HepG2 (cell line): ENCODE measurements around the gene KIF1B. TPM values are rescaled to one million over a fixed set of nuclear protein-coding genes. Genes with fewer than 3 reads are reported as not detected.

Experiments used
- ATAC-seq: fragments of 200-7000 bp; cut with Tn5 transposase; 3 replicates; pipeline ENCODE4 v1.9.1; 2020; ENCODE audit warnings: mild to moderate bottlenecking, moderate library complexity
- BruUV-seq: library from RNA; stranded (reverse); fragments of 400-500 nt; replicated peaks from 2 replicates; lab custom pipeline; 2021; lab: Mats Ljungman, UMichigan
- CTCF ChIA-PET: fragments of 300-600 bp; formaldehyde crosslinking; extraction: SDS; loops from one replicate; lab custom pipeline; 2021; ENCODE audit warnings: low total read pairs, inconsistent platforms, low intra/inter-chr PET ratio; lab: Yijun Ruan, JAX
- POLR2A ChIA-PET: fragments of 350-600 bp; sonication (Branson Sonifier 250); formaldehyde crosslinking; loops from one replicate; lab custom pipeline; 2020; ENCODE audit warnings: antibody characterized with exemption, inconsistent platforms; lab: Yijun Ruan, JAX
- DNase-seq: peaks from one replicate; pipeline ENCODE4 v3.0.0-alpha.2; 2015; ENCODE audit warnings: low spot score
- FAIRE-seq: peaks from 3 replicates; lab custom pipeline; 2011; peaks lifted over from hg19 to GRCh38; lab: Jason Lieb, UNC
- H2AFZ ChIP-seq: one replicate; pipeline ENCODE4 v1.6.1; 2011; ENCODE audit warnings: low read length, inconsistent platforms
- H3K27ac ChIP-seq: fragments of 300-600 bp; 3 replicates; pipeline ENCODE4 v1.8.0; 2011; ENCODE audit warnings: mixed run types, mild to moderate bottlenecking, mixed read lengths, low read length, inconsistent platforms; ENCODE audit not compliant: insufficient read depth; ENCODE audit errors: extremely low read length
- H3K27me3 ChIP-seq, 2 experiments: fragments of 200-600 bp in 1 of 2; 2 replicates in 1 of 2; 3 replicates in 1 of 2; pipeline versions ENCODE4 v1.6.0 to v1.8.0; 2011; ENCODE audit warnings: low read length in 2 of 2, mild to moderate bottlenecking in 2 of 2, moderate library complexity in 2 of 2, inconsistent platforms in 1 of 2; ENCODE audit not compliant: insufficient read depth in 2 of 2, control insufficient read depth in 1 of 2
- H3K36me3 ChIP-seq, 2 experiments: fragments of 200-600 bp in 1 of 2; replicated peaks in 1 of 2; 2 replicates in 1 of 2; 3 replicates in 1 of 2; pipeline versions ENCODE4 v1.5.1 to v1.8.0; 2011; ENCODE audit warnings: low read length in 2 of 2, inconsistent platforms in 1 of 2; ENCODE audit not compliant: insufficient read depth in 2 of 2, control insufficient read depth in 1 of 2
- H3K4me1 ChIP-seq: 2 replicates; pipeline ENCODE4 v1.5.1; 2012; ENCODE audit warnings: low read length, inconsistent platforms; ENCODE audit not compliant: insufficient read depth
- H3K4me2 ChIP-seq: 2 replicates; pipeline ENCODE4 v1.6.0; 2011; ENCODE audit warnings: low read depth, low read length, inconsistent platforms
- H3K4me3 ChIP-seq, 3 experiments: fragments of 200-600 bp in 1 of 3; sonication (generic), shearing (Covaris generic) in 1 of 3; replicated peaks in 1 of 3; 2 replicates each; pipeline ENCODE4 v1.5.1; 2011 to 2016; ENCODE audit warnings: low read length in 3 of 3, inconsistent platforms in 2 of 3, low read depth in 2 of 3, mild to moderate bottlenecking in 2 of 3, control low read depth in 1 of 3, mixed read lengths in 1 of 3; ENCODE audit not compliant: insufficient read depth in 1 of 3
- H3K79me2 ChIP-seq: one replicate; pipeline ENCODE4 v1.6.1; 2011; ENCODE audit warnings: low read length, inconsistent platforms; ENCODE audit not compliant: insufficient read depth
- H3K9ac ChIP-seq: 2 replicates; pipeline ENCODE4 v1.6.0; 2011; ENCODE audit warnings: mild to moderate bottlenecking, low read depth, low read length, inconsistent platforms; ENCODE audit not compliant: insufficient read depth
- H3K9me3 ChIP-seq: 2 replicates; pipeline ENCODE4 v1.5.1; 2012; ENCODE audit warnings: mild to moderate bottlenecking, low read length
- H4K20me1 ChIP-seq: 2 replicates; pipeline ENCODE4 v1.6.0; 2011; ENCODE audit warnings: inconsistent platforms, mild to moderate bottlenecking, low read length, moderate library complexity; ENCODE audit not compliant: insufficient read depth
- ELF3 ChIP-seq: IDR thresholded peaks from 2 replicates; pipeline ENCODE4 v1.6.1; 2016; ENCODE audit warnings: missing genetic modification reagents, missing compliant biosample characterization
- GABPB1 ChIP-seq: IDR thresholded peaks from 2 replicates; pipeline ENCODE4 v1.6.1; 2016; ENCODE audit warnings: mild to moderate bottlenecking, missing genetic modification reagents, moderate library complexity, missing compliant biosample characterization
- PAWR ChIP-seq: sonication (generic); formaldehyde crosslinking; IDR thresholded peaks from 2 replicates; pipeline ENCODE4 v1.4.0; 2020; ENCODE audit warnings: missing genetic modification reagents, mild to moderate bottlenecking, borderline replicate concordance
- ZNF460 ChIP-seq: sonication (generic); formaldehyde crosslinking; IDR thresholded peaks from 2 replicates; pipeline ENCODE4 v1.5.1; 2020; ENCODE audit warnings: missing genetic modification reagents, mild to moderate bottlenecking, borderline replicate concordance
- ZNF556 ChIP-seq: sonication (generic); formaldehyde crosslinking; IDR thresholded peaks from 2 replicates; pipeline ENCODE4 v1.4.0; 2020; ENCODE audit warnings: mild to moderate bottlenecking, missing genetic modification reagents, borderline replicate concordance
- WGBS: methylation state at CpG from one replicate; pipeline ENCODE4 v1.1.6; 2017; ENCODE audit warnings: low lambda C conversion rate; 5-methylcytosine and 5-hydroxymethylcytosine counted together
- in situ Hi-C: cut with HindIII; loops from 2 replicates; pipeline ENCODE4 v1.10.0; 2017; ENCODE audit warnings: low pct_unique_long_range_greater_than_20kb; ENCODE audit not compliant: extremely low pct_ligation_motif_present
- intact Hi-C: fragments of 100-400 bp; cut with micrococcal nuclease; formaldehyde crosslinking; loops from one replicate; pipeline ENCODE4 v1.10.0; 2022; ENCODE audit not compliant: unreplicated experiment
- polyA plus RNA-seq, 8 experiments: library from polyadenylated mRNA; depleted of rRNA in 3 of 8; stranded (reverse) in 7 of 8; unstranded in 1 of 8; fragments of >200 nt; fragmentation: Illumina TruSeq in 4 of 8; extraction: Trizol in 4 of 8; gene quantifications; 2 replicates each; pipeline versions ENCODE4 v1.2.1 to v1.2.3, GENCODE V29; 2011 to 2016; ENCODE audit warnings: low read depth in 4 of 8, missing spikeins in 1 of 8, mixed read lengths in 1 of 8; ENCODE audit not compliant: insufficient read depth in 1 of 8
- total RNA-seq, 5 experiments: library from RNA; depleted of rRNA; stranded (reverse); fragments of >200 nt; fragmentation: Illumina TruSeq; extraction: Trizol; gene quantifications; 2 replicates each; pipeline ENCODE4 v1.2.3, GENCODE V29; 2016; ENCODE audit warnings: low read depth in 1 of 5

The KIF1B gene
- total and polyA plus RNA-seq, 2 of the 13 experiments (the other 11 are each of a cell fraction or from before 2014, with no cell fraction given): 26.7 to 32.5 TPM

DNA sequence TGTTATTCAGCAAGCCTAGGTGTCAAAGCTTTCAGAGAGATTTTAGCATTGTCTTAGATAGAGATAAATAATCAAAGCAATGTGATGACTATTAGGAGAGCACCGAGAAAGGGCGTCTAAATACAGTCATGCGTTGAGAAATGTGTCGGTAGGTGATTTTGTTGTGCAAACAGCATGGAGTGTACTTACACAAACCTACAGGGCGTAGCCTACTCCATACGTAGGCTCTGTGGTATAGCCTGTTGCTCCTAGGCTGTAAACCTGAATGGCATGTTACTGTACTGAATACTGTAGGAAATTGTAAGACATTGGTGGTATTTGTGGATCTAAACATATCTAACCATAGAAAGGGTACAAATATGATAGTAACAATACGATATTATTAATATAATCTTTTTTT, 31.8 kb downstream of the KIF1B start:
- TF ChIP-seq PAWR (CRISPR knock-in tag): no peak
- no peak for TF ChIP-seq ZNF556
- TF ChIP-seq ELF3 (CRISPR knock-in tag): no peak
- TF ChIP-seq ZNF460 (CRISPR knock-in tag): no peak
- H3K36me3 ChIP-seq: peaks cover 0 to 1% of the 10 kb centered on the region in 2 experiments; a peak in 1 of 5 replicates
- H3K27ac ChIP-seq: no peak overlapping the region
- FAIRE-seq: no peak
- ChIA-PET CTCF (no interaction called here), POLR2A (no interaction called here)
- H3K9ac ChIP-seq: no peak overlapping the region
- no peaks in the 10 kb centered on the region; the same call in 1 of the 2 replicates for H4K20me1 ChIP-seq
- no peaks in the 10 kb centered on the region for H3K27me3 ChIP-seq
- H3K9me3 ChIP-seq: no peaks in the 10 kb centered on the region
- H3K4me3 ChIP-seq: no peak overlapping the region
- peaks cover 37% of the 10 kb centered on the region for H3K79me2 ChIP-seq
- in situ Hi-C loops: no loop called here
- DNase-seq: no peak
- no TSS peak for BruUV-seq
- WGBS: 97% methylated on average over 7 of the region's 7 CpGs
- no peak overlapping the region for H2AFZ ChIP-seq
- ATAC-seq: no peak
- H3K4me1 ChIP-seq: 0 out of 2 replicates have a peak, but pooled peaks cover 7% of the 10 kb centered on the region
- H3K4me2 ChIP-seq: no peak overlapping the region
- intact Hi-C loops: no loop called here

GRCh38 chr1:10242811-10243210, 32.4 kb downstream of the KIF1B start:
- POLR2A ChIA-PET: no interaction called here
- no peak overlapping the region for H2AFZ ChIP-seq
- H3K36me3 ChIP-seq: peaks cover 0 to 1% of the 10 kb centered on the region in 2 experiments; a peak in 1 of 5 replicates
- H3K4me1 ChIP-seq: 0 out of 2 replicates have a peak, but pooled peaks cover 7% of the 10 kb centered on the region
- no peak overlapping the region for H3K9ac ChIP-seq
- in situ Hi-C loops: no loop called here
- H3K27me3 ChIP-seq: no peaks in the 10 kb centered on the region
- H3K79me2 ChIP-seq: peaks cover 39% of the 10 kb centered on the region
- no peak overlapping the region for H3K4me2 ChIP-seq
- intact Hi-C loops: no loop called here
- TF ChIP-seq GABPB1: no peak
- FAIRE-seq: no peak
- no peak for DNase-seq
- CTCF ChIA-PET: no interaction called here
- no peak overlapping the region for H3K27ac ChIP-seq
- WGBS: 97% methylated on average over 6 of the region's 6 CpGs
- H4K20me1 ChIP-seq: no peaks in the 10 kb centered on the region; the same call in 1 of the 2 replicates
- no peaks in the 10 kb centered on the region for H3K9me3 ChIP-seq
- no TSS peak for BruUV-seq
- H3K4me3 ChIP-seq: no peak overlapping the region
- ATAC-seq: no peak
